IgD-negative memory B cell (primary cell): ENCODE measurements around the gene DOK6. TPM values are rescaled to one million over a fixed set of nuclear protein-coding genes. Genes with fewer than 3 reads are reported as not detected.

Source experiments
- H3K27ac Mint-ChIP-seq, 3 donors: one replicate each; pipeline ENCODE4 v1.8.0; 2020 to 2022; ENCODE audit warnings: mild to moderate bottlenecking in 3 of 3, mixed read lengths in 3 of 3, moderate library complexity in 1 of 3
- H3K27me3 Mint-ChIP-seq: one replicate; pipeline ENCODE4 v1.8.0; 2021; ENCODE audit warnings: mixed read lengths
- H3K36me3 Mint-ChIP-seq: one replicate; pipeline ENCODE4 v1.8.0; 2020; ENCODE audit warnings: mild to moderate bottlenecking, mixed read lengths
- H3K4me1 Mint-ChIP-seq, 3 donors: one replicate each; pipeline ENCODE4 v1.8.0; 2020 to 2022; ENCODE audit warnings: mixed read lengths in 3 of 3, mild to moderate bottlenecking in 1 of 3
- H3K4me3 Mint-ChIP-seq, 4 donors: one replicate each; pipeline ENCODE4 v1.8.0; 2020 to 2022; ENCODE audit warnings: mild to moderate bottlenecking in 4 of 4, mixed read lengths in 4 of 4, moderate library complexity in 3 of 4
- H3K9me3 Mint-ChIP-seq, 3 donors: one replicate each; pipeline ENCODE4 v1.8.0; 2020 to 2021; ENCODE audit warnings: mixed read lengths in 3 of 3, mild to moderate bottlenecking in 1 of 3
- polyA plus RNA-seq: library from polyadenylated mRNA; unstranded; fragments of 300-500 nt; fragmentation: Illumina TruSeq; gene quantifications from one replicate; pipeline ENCODE4 v1.2.3, GENCODE V29; 2021

Gene DOK6
- polyA plus RNA-seq, 1 donor from 2014 or later, result not detected

GRCh38 chr18:69763821-69764220 lies 363.1 kb downstream of the DOK6 start:
- H3K9me3 Mint-ChIP-seq, result peaks cover 0 to 2% (median 0%) of the 10 kb centered on the region in 3 donors
- peaks cover 3% of the 10 kb centered on the region for H3K27me3 Mint-ChIP-seq
- H3K27ac Mint-ChIP-seq, result no peak overlapping the region
- no peaks in the 10 kb centered on the region for H3K4me1 Mint-ChIP-seq
- no peak overlapping the region for H3K4me3 Mint-ChIP-seq
- H3K36me3 Mint-ChIP-seq, result no peaks in the 10 kb centered on the region

- H3K9me3 Mint-ChIP-seq, result peaks cover 0 to 4% (median 0%) of the 10 kb centered on the region in 3 donors
Measured at GRCh38 chr18:69770238-69770637, 369.6 kb downstream of the DOK6 start.

GRCh38 chr18:69774831-69775230 lies 374.1 kb downstream of the DOK6 start:
- H3K27me3 Mint-ChIP-seq, result peaks cover 2% of the 10 kb centered on the region
- no peak overlapping the region for H3K27ac Mint-ChIP-seq
- H3K36me3 Mint-ChIP-seq, result no peaks in the 10 kb centered on the region
- no peak overlapping the region for H3K4me3 Mint-ChIP-seq
- peaks cover 0 to 3% (median 0%) of the 10 kb centered on the region in 3 donors for H3K4me1 Mint-ChIP-seq
- H3K9me3 Mint-ChIP-seq, result peaks cover 0 to 3% (median 0%) of the 10 kb centered on the region in 3 donors

More at GRCh38 chr18:69770238-69770637, 369.6 kb downstream of the DOK6 start:
- Mint-ChIP-seq H3K27me3 (peaks cover 4% of the 10 kb centered on the region), H3K36me3 (no peaks in the 10 kb centered on the region), H3K4me1 (no peaks in the 10 kb centered on the region), H3K27ac (no peak overlapping the region), H3K4me3 (no peak overlapping the region)

- Mint-ChIP-seq H3K4me3 (no peak overlapping the region), H3K27me3 (no peaks in the 10 kb centered on the region), H3K27ac (no peak overlapping the region), H3K4me1 (peaks cover 0 to 3% (median 0%) of the 10 kb centered on the region in 3 donors), H3K36me3 (no peaks in the 10 kb centered on the region), H3K9me3 (peaks cover 0 to 3% (median 0%) of the 10 kb centered on the region in 3 donors)
Measured at GRCh38 chr18:69777248-69777647, 376.6 kb downstream of the DOK6 start.

GRCh38 chr18:69778680-69779079 lies 378.0 kb downstream of the DOK6 start:
- H3K9me3 Mint-ChIP-seq, result peaks cover 0 to 2% (median 0%) of the 10 kb centered on the region in 3 donors
- no peak overlapping the region for H3K4me3 Mint-ChIP-seq
- H3K27me3 Mint-ChIP-seq, result no peaks in the 10 kb centered on the region
- peaks cover 2% of the 10 kb centered on the region for H3K36me3 Mint-ChIP-seq
- H3K27ac Mint-ChIP-seq, result no peak overlapping the region
- H3K4me1 Mint-ChIP-seq, result peaks cover 0 to 3% (median 0%) of the 10 kb centered on the region in 3 donors

- H3K4me3 Mint-ChIP-seq, result no peak overlapping the region
Measured at GRCh38 chr18:69780851-69781250, 380.2 kb downstream of the DOK6 start.

GRCh38 chr18:69784815-69785214 lies 384.1 kb downstream of the DOK6 start:
- Mint-ChIP-seq H3K27ac (no peak overlapping the region), H3K36me3 (peaks cover 5% of the 10 kb centered on the region), H3K9me3 (no peaks in the 10 kb centered on the region), H3K4me1 (no peaks in the 10 kb centered on the region), H3K4me3 (no peak overlapping the region), H3K27me3 (no peaks in the 10 kb centered on the region)

More at GRCh38 chr18:69780851-69781250, 380.2 kb downstream of the DOK6 start:
- H3K4me1 Mint-ChIP-seq, result peaks cover 0 to 3% (median 0%) of the 10 kb centered on the region in 3 donors
- peaks cover 0 to 2% (median 0%) of the 10 kb centered on the region in 3 donors for H3K9me3 Mint-ChIP-seq
- H3K27ac Mint-ChIP-seq, result no peak overlapping the region
- H3K27me3 Mint-ChIP-seq, result no peaks in the 10 kb centered on the region
- peaks cover 5% of the 10 kb centered on the region for H3K36me3 Mint-ChIP-seq

GRCh38 chr18:69785466-69785865 lies 384.8 kb downstream of the DOK6 start:
- H3K9me3 Mint-ChIP-seq, result no peaks in the 10 kb centered on the region
- H3K27ac Mint-ChIP-seq, result no peak overlapping the region
- no peak overlapping the region for H3K4me3 Mint-ChIP-seq
- peaks cover 5% of the 10 kb centered on the region for H3K36me3 Mint-ChIP-seq
- no peaks in the 10 kb centered on the region for H3K27me3 Mint-ChIP-seq
- H3K4me1 Mint-ChIP-seq, result no peaks in the 10 kb centered on the region

- Mint-ChIP-seq H3K9me3 (no peaks in the 10 kb centered on the region), H3K27me3 (no peaks in the 10 kb centered on the region), H3K4me3 (no peak overlapping the region), H3K36me3 (peaks cover 5% of the 10 kb centered on the region), H3K27ac (no peak overlapping the region), H3K4me1 (no peaks in the 10 kb centered on the region)
Measured at GRCh38 chr18:69786427-69786826, 385.7 kb downstream of the DOK6 start.

- no peaks in the 10 kb centered on the region for H3K27me3 Mint-ChIP-seq
- no peak overlapping the region for H3K4me3 Mint-ChIP-seq
- H3K36me3 Mint-ChIP-seq, result peaks cover 5% of the 10 kb centered on the region
- no peak overlapping the region for H3K27ac Mint-ChIP-seq
- H3K4me1 Mint-ChIP-seq, result no peaks in the 10 kb centered on the region
- H3K9me3 Mint-ChIP-seq, result peaks cover 0 to 2% (median 0%) of the 10 kb centered on the region in 3 donors
Measured at GRCh38 chr18:69787825-69788547, 387.3 kb downstream of the DOK6 start.

- H3K9me3 Mint-ChIP-seq, result peaks cover 0 to 2% (median 0%) of the 10 kb centered on the region in 3 donors
- H3K4me1 Mint-ChIP-seq, result no peaks in the 10 kb centered on the region
- H3K27me3 Mint-ChIP-seq, result no peaks in the 10 kb centered on the region
- peaks cover 3% of the 10 kb centered on the region for H3K36me3 Mint-ChIP-seq
- no peak overlapping the region for H3K4me3 Mint-ChIP-seq
- no peak overlapping the region for H3K27ac Mint-ChIP-seq
Measured at GRCh38 chr18:69789794-69790193, 389.1 kb downstream of the DOK6 start.

GRCh38 chr18:69790649-69791048 lies 390.0 kb downstream of the DOK6 start:
- Mint-ChIP-seq H3K4me1 (no peaks in the 10 kb centered on the region), H3K9me3 (peaks cover 0 to 2% (median 0%) of the 10 kb centered on the region in 3 donors)

GRCh38 chr18:69795791-69796190 lies 395.1 kb downstream of the DOK6 start:
- Mint-ChIP-seq H3K9me3 (peaks cover 0 to 2% (median 0%) of the 10 kb centered on the region in 3 donors), H3K4me1 (no peaks in the 10 kb centered on the region), H3K4me3 (no peak overlapping the region), H3K36me3 (no peaks in the 10 kb centered on the region), H3K27ac (no peak overlapping the region), H3K27me3 (peaks cover 3% of the 10 kb centered on the region)

More at GRCh38 chr18:69790649-69791048, 390.0 kb downstream of the DOK6 start:
- Mint-ChIP-seq H3K4me3 (no peak overlapping the region), H3K27me3 (no peaks in the 10 kb centered on the region), H3K27ac (no peak overlapping the region), H3K36me3 (peaks cover 2% of the 10 kb centered on the region)

- Mint-ChIP-seq H3K36me3 (peaks cover 1% of the 10 kb centered on the region), H3K4me3 (no peak overlapping the region), H3K27ac (no peak overlapping the region), H3K9me3 (peaks cover 0 to 4% (median 0%) of the 10 kb centered on the region in 3 donors), H3K4me1 (no peaks in the 10 kb centered on the region), H3K27me3 (no peaks in the 10 kb centered on the region)
Measured at GRCh38 chr18:69804776-69805501, 404.3 kb downstream of the DOK6 start.

- no peak overlapping the region for H3K27ac Mint-ChIP-seq
- H3K27me3 Mint-ChIP-seq, result no peaks in the 10 kb centered on the region
- H3K4me1 Mint-ChIP-seq, result no peaks in the 10 kb centered on the region
- H3K36me3 Mint-ChIP-seq, result no peaks in the 10 kb centered on the region
- peaks cover 0 to 5% (median 0%) of the 10 kb centered on the region in 3 donors for H3K9me3 Mint-ChIP-seq
- no peak overlapping the region for H3K4me3 Mint-ChIP-seq
Measured at GRCh38 chr18:69808399-69808798, 407.7 kb downstream of the DOK6 start.
